ENCODE data around the gene ARG2.

DNA sequence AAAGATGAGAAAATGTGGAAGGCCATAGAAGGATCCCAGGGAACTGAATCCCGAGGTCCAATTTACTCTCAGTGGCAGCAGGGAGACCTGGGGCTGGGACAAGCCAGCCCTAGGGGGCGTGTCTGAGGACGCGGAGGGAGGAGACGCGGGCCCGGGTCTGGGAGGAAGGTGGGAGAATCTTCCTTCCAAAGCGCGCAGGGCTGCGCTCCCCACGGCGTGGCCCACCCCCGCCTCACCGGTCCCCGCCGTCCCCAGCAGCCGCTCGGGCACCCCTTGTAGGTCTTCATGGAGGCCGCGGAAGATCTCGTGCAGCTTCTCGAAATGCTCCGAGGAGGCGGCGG, 54.4 kb downstream of the ARG2 start:
- TF ChIP-seq, protein P1, sequence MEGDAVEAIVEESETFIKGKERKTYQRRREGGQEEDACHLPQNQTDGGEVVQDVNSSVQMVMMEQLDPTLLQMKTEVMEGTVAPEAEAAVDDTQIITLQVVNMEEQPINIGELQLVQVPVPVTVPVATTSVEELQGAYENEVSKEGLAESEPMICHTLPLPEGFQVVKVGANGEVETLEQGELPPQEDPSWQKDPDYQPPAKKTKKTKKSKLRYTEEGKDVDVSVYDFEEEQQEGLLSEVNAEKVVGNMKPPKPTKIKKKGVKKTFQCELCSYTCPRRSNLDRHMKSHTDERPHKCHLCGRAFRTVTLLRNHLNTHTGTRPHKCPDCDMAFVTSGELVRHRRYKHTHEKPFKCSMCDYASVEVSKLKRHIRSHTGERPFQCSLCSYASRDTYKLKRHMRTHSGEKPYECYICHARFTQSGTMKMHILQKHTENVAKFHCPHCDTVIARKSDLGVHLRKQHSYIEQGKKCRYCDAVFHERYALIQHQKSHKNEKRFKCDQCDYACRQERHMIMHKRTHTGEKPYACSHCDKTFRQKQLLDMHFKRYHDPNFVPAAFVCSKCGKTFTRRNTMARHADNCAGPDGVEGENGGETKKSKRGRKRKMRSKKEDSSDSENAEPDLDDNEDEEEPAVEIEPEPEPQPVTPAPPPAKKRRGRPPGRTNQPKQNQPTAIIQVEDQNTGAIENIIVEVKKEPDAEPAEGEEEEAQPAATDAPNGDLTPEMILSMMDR (IDR thresholded peaks at IDR 0.05; ENCODE audit: borderline replicate concordance, extremely low read depth, low read length, poor library complexity, severe bottlenecking) = peak; percentile 34
- no peak for TF ChIP-seq EZH2 (IDR thresholded peaks at IDR 0.05; ENCODE audit: borderline replicate concordance, low read depth, low read length, severe bottlenecking)
